ENCODE data around the gene ADARB1. TPM values are rescaled to one million over a fixed set of nuclear protein-coding genes. Genes with fewer than 3 reads are reported as not detected.

ADARB1 gene
- total RNA-seq, 1 donor from 2014 or later = 25.8 TPM

GRCh38 chr21:45209046-45209445 lies 134.7 kb downstream of the ADARB1 start:
- TF ChIP-seq, protein P1, sequence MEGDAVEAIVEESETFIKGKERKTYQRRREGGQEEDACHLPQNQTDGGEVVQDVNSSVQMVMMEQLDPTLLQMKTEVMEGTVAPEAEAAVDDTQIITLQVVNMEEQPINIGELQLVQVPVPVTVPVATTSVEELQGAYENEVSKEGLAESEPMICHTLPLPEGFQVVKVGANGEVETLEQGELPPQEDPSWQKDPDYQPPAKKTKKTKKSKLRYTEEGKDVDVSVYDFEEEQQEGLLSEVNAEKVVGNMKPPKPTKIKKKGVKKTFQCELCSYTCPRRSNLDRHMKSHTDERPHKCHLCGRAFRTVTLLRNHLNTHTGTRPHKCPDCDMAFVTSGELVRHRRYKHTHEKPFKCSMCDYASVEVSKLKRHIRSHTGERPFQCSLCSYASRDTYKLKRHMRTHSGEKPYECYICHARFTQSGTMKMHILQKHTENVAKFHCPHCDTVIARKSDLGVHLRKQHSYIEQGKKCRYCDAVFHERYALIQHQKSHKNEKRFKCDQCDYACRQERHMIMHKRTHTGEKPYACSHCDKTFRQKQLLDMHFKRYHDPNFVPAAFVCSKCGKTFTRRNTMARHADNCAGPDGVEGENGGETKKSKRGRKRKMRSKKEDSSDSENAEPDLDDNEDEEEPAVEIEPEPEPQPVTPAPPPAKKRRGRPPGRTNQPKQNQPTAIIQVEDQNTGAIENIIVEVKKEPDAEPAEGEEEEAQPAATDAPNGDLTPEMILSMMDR (IDR thresholded peaks at IDR 0.05; ENCODE audit: insufficient read depth, low read depth, low read length) = no peak
- no peak for TF ChIP-seq EZH2 (IDR thresholded peaks at IDR 0.05; ENCODE audit: insufficient read depth, low read length)
- Histone ChIP-seq H3K79me2 (ENCODE audit: insufficient read depth, low read length) (no peaks in the 10 kb centered on the region), H3K4me1 (ENCODE audit: insufficient read depth, low read length) (peaks cover 7% of the 10 kb centered on the region), H3K9ac (ENCODE audit: low read length) (peak overlapping the region; percentile 47), H3K4me2 (ENCODE audit: low read length) (peak overlapping the region; percentile 76), H2AFZ (ENCODE audit: low read depth, low read length) (no peak overlapping the region), H3K27ac (ENCODE audit: low read depth, low read length) (peak overlapping the region; percentile 39), H3K9me3 (ENCODE audit: insufficient read depth, low read depth, low read length) (no peaks in the 10 kb centered on the region), H3K27me3 (ENCODE audit: insufficient read depth, low read length) (no peaks in the 10 kb centered on the region), H3K4me3 (ENCODE audit: insufficient read depth, low read depth, low read length) (no peak overlapping the region), H3K36me3 (ENCODE audit: insufficient read depth, low read length) (peaks cover 5% of the 10 kb centered on the region), H4K20me1 (ENCODE audit: insufficient read depth, low read length) (no peaks in the 10 kb centered on the region)
- Mint-ChIP-seq H3K27me3 (ENCODE audit: low read depth, unreplicated experiment) (no peaks in the 10 kb centered on the region), H3K9me3 (ENCODE audit: unreplicated experiment) (no peaks in the 10 kb centered on the region), H3K4me3 (ENCODE audit: unreplicated experiment) (peak overlapping the region; percentile 1), H3K4me1 (ENCODE audit: low read depth, unreplicated experiment) (peaks cover 17% of the 10 kb centered on the region), H3K27ac (ENCODE audit: unreplicated experiment) (peak overlapping the region; percentile 21), H3K36me3 (ENCODE audit: low read depth, unreplicated experiment) (peaks cover 16% of the 10 kb centered on the region)
- DNase-seq (ENCODE audit: low read depth) (peak; percentile 58), FAIRE-seq (no peak)

GRCh38 chr21:45209685-45210284 lies 135.4 kb downstream of the ADARB1 start:
- Histone ChIP-seq H3K27me3 (ENCODE audit: insufficient read depth, low read length) (no peaks in the 10 kb centered on the region), H3K27ac (ENCODE audit: low read depth, low read length) (no peak overlapping the region), H2AFZ (ENCODE audit: low read depth, low read length) (no peak overlapping the region), H3K4me3 (ENCODE audit: insufficient read depth, low read depth, low read length) (no peak overlapping the region), H3K4me1 (ENCODE audit: insufficient read depth, low read length) (peaks cover 7% of the 10 kb centered on the region), H3K9me3 (ENCODE audit: insufficient read depth, low read depth, low read length) (no peaks in the 10 kb centered on the region), H3K4me2 (ENCODE audit: low read length) (peak overlapping the region; percentile 76), H3K36me3 (ENCODE audit: insufficient read depth, low read length) (peaks cover 1% of the 10 kb centered on the region), H4K20me1 (ENCODE audit: insufficient read depth, low read length) (no peaks in the 10 kb centered on the region), H3K79me2 (ENCODE audit: insufficient read depth, low read length) (no peaks in the 10 kb centered on the region), H3K9ac (ENCODE audit: low read length) (peak overlapping the region; percentile 47)
- Mint-ChIP-seq H3K4me3 (ENCODE audit: unreplicated experiment) (no peak overlapping the region), H3K9me3 (ENCODE audit: unreplicated experiment) (no peaks in the 10 kb centered on the region), H3K27me3 (ENCODE audit: low read depth, unreplicated experiment) (no peaks in the 10 kb centered on the region), H3K27ac (ENCODE audit: unreplicated experiment) (no peak overlapping the region), H3K4me1 (ENCODE audit: low read depth, unreplicated experiment) (peaks cover 17% of the 10 kb centered on the region), H3K36me3 (ENCODE audit: low read depth, unreplicated experiment) (peaks cover 16% of the 10 kb centered on the region)
- FAIRE-seq (no peak), DNase-seq (ENCODE audit: low read depth) (no peak)
- TF ChIP-seq EZH2 (IDR thresholded peaks at IDR 0.05; ENCODE audit: insufficient read depth, low read length) = no peak
- TF ChIP-seq, protein P1 (IDR thresholded peaks at IDR 0.05; ENCODE audit: insufficient read depth, low read depth, low read length) = no peak

GRCh38 chr21:45210461-45210983 lies 136.1 kb downstream of the ADARB1 start:
- Histone ChIP-seq H3K36me3 (ENCODE audit: insufficient read depth, low read length) (no peaks in the 10 kb centered on the region), H3K4me2 (ENCODE audit: low read length) (no peak overlapping the region), H3K79me2 (ENCODE audit: insufficient read depth, low read length) (no peaks in the 10 kb centered on the region), H3K9ac (ENCODE audit: low read length) (no peak overlapping the region), H3K4me1 (ENCODE audit: insufficient read depth, low read length) (peaks cover 7% of the 10 kb centered on the region), H3K27me3 (ENCODE audit: insufficient read depth, low read length) (no peaks in the 10 kb centered on the region), H3K4me3 (ENCODE audit: insufficient read depth, low read depth, low read length) (no peak overlapping the region), H3K27ac (ENCODE audit: low read depth, low read length) (no peak overlapping the region), H2AFZ (ENCODE audit: low read depth, low read length) (no peak overlapping the region), H4K20me1 (ENCODE audit: insufficient read depth, low read length) (no peaks in the 10 kb centered on the region), H3K9me3 (ENCODE audit: insufficient read depth, low read depth, low read length) (no peaks in the 10 kb centered on the region)
- Mint-ChIP-seq H3K27ac (ENCODE audit: unreplicated experiment) (no peak overlapping the region), H3K4me1 (ENCODE audit: low read depth, unreplicated experiment) (peaks cover 17% of the 10 kb centered on the region), H3K36me3 (ENCODE audit: low read depth, unreplicated experiment) (peaks cover 16% of the 10 kb centered on the region), H3K9me3 (ENCODE audit: unreplicated experiment) (no peaks in the 10 kb centered on the region), H3K27me3 (ENCODE audit: low read depth, unreplicated experiment) (no peaks in the 10 kb centered on the region), H3K4me3 (ENCODE audit: unreplicated experiment) (no peak overlapping the region)
- DNase-seq (ENCODE audit: low read depth) = no peak
- TF ChIP-seq EZH2 (IDR thresholded peaks at IDR 0.05; ENCODE audit: insufficient read depth, low read length) = no peak
- TF ChIP-seq, protein P1 (IDR thresholded peaks at IDR 0.05; ENCODE audit: insufficient read depth, low read depth, low read length) = no peak
- no peak for FAIRE-seq

All from astrocyte (in vitro differentiated cells and primary cell).